HG03378 (cell line): ENCODE results near the gene MERTK.
"Not testable (repeated sequence)": the region's sequence is repeated elsewhere in the genome, so short reads cannot be mapped to it uniquely, and the experiment has no call there.

ENCODE experiments used
- ATAC-seq: cut with Tn5 transposase; IDR thresholded peaks from one replicate; pipeline ENCODE4 v1.9.1; 2021; ENCODE audit warnings: mild to moderate bottlenecking, moderate library complexity; ENCODE audit not compliant: unreplicated experiment

Gene MERTK

DNA sequence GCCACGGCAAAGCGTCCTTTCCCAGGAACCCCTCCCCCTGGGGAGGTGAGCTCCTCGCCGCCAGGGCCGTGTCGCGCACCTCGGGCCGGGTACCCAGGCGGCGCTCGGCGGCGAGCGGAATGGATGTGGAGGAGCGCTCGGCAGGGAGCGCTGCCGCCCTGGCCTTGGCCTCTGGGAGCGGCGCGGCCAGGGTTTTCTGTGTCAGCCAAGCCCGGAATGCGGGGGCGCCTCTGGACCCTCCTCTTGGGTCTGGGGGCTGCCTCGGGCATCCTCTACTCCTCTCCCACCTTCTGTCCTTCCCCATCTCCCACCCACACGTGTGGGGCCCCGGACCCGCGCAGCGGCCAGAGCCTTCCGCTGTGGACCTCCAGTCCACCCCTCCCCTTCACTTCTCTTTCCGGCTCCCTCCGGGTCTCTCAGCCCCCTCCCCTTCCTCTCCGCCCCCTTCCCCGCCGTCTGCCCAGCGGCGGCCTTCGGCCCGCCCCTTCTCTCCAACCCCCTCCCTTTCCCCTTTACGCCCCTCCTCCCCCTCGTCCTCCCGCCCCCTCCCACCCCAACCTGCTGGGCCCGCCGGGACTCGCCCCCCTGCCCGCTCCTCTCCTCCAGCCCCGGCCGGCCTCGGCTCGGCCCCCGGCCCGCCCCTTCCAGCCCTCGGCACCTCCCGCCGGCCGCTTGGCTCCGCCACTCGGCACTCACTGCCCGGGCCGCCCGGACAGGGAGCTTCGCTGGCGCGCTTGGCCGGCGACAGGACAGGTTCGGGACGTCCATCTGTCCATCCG, at the start of gene MERTK:
MERTK (plus strand) TSS at position 684 of the 779 bp plus-strand sequence. CDS start 129 bp downstream, outside the sequence.
- no peak for ATAC-seq

DNA sequence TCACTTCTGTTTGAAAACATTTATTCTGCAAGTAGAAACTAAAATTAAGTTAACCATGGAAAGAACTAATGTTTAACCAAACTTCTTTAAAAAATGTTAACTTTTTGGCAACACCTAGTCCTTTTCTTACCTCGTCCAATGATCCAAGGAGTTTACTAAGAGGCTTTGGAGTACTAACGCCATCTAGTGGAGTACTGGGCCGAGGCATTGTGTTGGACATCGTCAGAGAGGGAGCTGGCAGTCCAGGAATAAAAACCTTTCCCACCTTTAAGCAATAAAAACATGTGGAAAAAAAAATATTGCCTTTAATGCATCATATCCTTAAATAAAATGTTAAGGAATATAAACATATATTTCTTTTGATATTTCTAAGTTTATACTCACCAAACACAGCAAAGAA, 47.8 kb upstream of the MERTK start:
- not testable (repeated sequence) for ATAC-seq

DNA sequence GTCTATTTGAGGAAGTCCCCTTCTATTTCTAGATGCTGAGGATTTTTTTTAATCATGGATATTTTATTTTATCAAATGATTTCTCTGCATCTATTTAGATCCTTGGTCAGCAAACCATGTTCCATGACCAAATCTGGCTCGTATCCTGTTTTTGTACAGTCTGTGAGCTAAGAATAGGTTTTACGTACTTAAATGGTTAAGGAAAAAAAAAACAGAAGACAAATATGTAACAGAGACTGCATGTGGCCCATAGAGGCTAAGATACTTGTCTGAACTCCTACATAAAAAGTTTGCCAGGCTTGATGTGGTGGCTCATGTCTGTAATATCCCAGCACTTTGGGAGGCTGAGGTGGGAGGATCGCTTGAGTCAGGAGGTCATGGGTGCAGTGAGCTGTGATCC, 45.9 kb upstream of the MERTK start:
- ATAC-seq, result not testable (repeated sequence)

- ATAC-seq, result not testable (repeated sequence)
Measured at GRCh38 chr2:111860005-111860404, 38.4 kb upstream of the MERTK start.

DNA sequence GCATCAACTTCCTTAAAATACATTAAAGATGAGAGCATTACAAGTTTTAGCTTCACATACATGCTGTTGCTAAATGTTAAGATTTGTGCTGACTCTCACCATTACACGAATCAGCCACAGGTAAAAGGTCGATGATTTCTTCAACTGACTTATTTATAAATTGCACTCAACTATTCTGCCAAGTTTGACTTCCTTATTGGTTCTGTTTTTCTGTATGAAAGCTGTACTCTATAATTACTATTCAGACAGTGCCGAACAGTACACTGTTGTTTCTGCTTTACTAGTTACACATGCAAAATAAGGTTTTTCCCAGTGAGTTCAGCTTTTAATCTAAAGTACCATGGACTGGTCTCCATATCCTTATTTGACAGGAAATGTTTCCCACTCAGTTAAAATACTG, 33.3 kb upstream of the MERTK start:
- not testable (repeated sequence) for ATAC-seq

- ATAC-seq, result not testable (repeated sequence)
Measured at GRCh38 chr2:111872806-111873205, 25.6 kb upstream of the MERTK start.

DNA sequence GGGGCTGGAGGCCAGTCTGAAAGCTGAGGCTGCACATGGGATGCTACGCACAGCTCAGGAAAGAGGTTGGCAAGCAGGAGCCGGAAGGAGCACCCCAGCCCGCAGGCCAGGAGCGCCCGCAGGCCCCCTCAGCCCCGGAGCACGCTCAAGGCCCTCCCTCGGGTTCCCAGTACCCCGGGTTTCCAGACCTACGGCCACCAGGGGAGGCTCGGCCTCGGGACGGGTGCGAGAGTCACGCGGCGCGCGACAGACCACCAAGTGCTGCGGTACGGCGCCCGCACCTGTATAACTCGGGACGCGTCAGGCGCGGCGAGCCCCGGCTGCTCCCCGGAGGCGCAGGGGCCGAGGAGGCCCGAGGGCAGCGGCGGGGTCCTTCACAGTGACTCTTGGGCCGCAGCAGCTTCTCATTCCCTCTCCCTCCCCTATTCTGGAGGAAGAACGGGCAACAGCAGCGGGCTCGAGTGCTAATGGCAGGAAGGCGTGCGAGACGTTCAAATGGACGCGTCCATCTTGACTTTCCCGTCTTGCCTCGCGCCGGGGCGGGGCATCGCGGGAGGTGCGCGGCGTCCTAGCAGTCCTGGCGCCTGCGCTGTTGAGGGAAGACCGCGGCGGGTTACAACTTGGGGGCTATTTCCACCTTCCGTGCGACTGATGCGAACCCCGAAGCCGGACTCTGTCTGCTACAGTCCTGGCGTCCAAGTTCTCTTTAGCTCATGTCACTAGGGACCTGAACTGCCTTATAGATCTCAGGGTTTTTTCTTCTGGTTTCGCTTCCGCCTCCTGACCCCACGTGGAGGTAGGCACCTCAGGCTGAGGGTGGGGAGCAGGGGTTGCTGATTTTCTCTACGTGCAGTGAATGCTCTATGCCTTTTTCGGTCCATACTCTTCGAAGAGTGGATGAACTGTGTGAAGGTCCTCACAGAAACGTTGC, 14.5 kb upstream of the MERTK start, which contains the start of gene ANAPC1:
ANAPC1 (minus strand) TSS at position 533 of the 931 bp plus-strand sequence. CDS start 3,368 bp downstream, outside the sequence.
- ATAC-seq, result peak; percentile 77

DNA sequence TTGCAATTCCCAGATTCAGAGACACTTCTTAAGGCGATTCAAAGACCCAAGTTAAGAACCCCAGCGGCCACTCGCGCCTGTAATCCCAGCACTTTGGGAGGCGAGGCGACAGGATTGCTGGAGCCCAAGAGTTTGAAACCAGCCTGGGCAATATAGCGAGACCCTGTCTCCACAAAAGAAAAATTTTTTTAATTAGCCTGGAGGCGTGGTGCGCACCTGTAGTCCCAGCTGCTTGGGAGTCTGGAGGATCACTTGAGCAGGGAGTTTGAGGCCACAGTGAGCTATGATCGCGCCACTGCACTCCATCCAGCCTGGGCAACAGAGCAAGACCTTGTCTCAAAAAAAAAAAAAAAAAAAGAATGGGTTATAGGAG, 13.8 kb upstream of the MERTK start:
- ATAC-seq, result no peak

DNA sequence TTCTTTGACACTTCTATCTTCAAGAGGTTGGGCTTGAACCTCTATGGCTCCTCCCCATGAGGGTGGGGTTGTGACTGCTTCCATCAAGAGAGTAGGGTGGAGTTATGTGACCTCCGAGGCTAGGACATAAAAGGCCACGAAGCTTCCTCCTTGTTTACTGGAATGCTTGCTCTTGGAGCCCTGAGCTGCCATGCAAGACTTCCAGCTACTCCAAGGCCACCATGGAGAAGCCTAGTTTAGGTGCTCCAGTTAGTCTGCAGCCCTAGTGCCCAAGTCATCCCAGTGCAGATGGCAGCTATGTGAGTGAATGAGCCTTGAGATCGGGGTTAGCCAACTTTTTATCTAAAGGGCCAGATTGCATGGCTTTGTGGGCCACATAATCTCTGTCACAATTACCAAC, 2.4 kb upstream of the MERTK start:
- no peak for ATAC-seq

DNA sequence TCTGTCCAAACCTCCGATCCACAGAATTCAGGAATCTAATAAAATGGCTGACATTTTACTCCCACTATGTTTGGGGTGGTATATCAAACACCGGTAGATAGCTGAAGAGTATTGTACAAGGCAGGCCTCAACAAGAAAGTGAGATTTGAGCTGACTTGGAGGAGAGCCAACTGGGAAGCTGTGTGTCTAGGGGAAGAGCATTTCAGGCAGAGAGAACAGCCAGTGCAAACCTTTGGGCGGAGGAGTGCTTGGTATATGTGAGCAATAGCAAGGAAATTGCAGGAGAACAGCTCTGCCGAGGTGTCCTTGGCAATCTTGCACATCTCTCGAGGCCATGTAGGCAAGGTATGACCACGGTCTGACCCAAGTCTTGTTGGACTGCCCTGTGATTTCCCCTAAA, 1.8 kb upstream of the MERTK start:
- ATAC-seq, result no peak

DNA sequence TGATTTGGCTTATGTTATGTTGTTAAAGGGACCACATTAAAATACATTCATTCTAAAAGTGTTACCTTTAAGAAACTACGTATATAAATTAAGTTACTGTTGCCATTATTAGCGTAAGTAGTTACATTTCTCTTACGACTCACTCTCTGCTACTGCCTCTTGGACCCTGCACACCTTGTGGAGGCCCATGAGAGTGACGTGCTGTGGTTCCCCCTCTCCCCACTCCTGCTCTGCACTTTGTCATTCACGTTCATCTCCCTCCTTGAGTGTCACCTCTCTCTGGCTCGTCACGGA, 830 bp upstream of the MERTK start:
- ATAC-seq, result no peak

GRCh38 chr2:111898703-111899514, 502 bp downstream of the MERTK start:
- no peak for ATAC-seq

DNA sequence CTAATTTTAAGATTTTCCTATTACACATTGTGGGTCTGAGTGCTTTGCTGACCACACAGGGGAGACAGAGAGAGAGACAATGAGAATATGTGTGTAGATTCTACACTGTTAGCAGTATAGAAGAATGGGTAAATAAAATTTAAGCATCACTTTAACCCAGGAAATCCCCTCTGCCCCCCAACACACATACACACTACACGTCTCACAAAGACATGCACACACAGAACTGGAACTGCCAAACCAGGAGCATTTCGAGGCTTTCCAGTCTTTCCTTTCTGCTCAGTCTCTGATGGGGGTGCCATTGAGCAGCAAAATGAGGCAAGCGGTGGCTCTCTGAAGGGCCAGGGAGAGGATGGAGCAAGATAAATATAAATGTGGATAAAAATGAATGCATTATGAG, 2.5 kb downstream of the MERTK start:
- no peak for ATAC-seq

DNA sequence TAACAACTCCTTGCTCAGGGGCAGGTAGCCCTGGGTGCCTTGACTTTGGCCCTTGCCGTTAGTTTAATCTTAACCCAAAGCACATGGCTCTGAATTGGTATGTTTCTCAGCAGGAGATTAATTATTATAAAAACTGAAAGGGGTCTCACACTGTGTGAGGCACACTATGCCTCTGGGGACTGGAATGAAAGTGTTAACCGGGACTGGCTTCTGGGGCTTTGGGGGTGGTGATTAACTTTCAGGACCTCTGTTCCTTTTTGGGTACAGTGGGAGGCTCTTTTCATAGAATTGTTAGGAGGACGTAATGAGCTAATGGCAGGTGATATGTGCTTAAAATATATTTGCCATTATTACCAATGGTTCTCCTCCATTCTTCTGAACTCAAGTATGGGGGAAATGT, 5.1 kb downstream of the MERTK start:
- no peak for ATAC-seq

DNA sequence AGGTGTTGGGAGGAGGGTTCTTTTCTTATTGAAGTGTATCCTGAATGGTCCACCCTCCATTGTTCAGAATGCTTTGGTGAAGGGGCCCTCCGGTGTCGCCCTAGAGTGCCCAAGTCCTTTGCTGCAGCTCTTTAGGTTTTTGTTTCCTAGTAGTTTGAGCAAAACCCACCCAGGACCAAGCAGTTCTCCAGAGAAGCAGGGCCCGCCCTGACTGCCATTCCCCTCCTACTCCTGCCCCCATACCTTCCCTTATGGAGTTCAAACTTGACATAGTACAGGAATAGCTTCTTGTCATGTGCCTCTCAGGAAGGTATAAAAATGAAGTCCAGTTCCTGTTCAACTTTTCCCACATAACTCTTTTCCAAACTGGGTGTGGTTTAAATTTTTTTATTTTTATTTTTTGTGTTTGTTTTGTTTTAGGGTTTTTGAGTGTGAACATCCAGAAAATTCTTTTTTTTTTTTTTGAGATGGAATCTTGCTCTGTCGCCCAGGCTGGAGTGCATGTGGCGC, 5.6 kb downstream of the MERTK start:
- no peak for ATAC-seq

GRCh38 chr2:111904726-111905474, 6.5 kb downstream of the MERTK start:
- no peak for ATAC-seq

GRCh38 chr2:111905475-111905869, 7.1 kb downstream of the MERTK start:
- ATAC-seq, result not testable (repeated sequence)

- no peak for ATAC-seq
Measured at GRCh38 chr2:111905990-111906735, 7.8 kb downstream of the MERTK start.

DNA sequence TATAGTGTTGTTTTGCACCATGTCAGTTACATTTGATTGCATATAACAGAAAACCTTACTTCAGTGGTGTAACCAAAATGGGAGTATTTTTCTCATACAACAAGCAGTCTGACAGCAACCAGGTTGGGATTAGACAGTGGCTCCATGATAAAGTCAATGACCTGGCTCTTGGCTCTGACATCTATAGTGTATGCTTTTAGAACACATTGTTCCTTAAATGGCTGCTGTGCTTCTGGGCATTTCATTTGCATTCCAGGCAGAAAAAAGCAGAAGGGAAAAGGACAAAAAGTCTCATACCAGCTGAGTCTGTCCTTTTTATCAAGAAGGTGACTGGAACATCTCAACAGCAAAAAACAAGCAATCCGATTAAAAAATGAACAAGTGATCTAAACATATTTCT, 10.2 kb downstream of the MERTK start:
- ATAC-seq, result no peak
